ENCODE data around the gene RCVRN. TPM values are rescaled to one million over a fixed set of nuclear protein-coding genes. Genes with fewer than 3 reads are reported as not detected.

The RCVRN gene
- total RNA-seq, 5 donors from 2014 or later (not counting 1 experiment from before 2014, with no cell fraction given) = 0.37 TPM; not detected in 4

DNA sequence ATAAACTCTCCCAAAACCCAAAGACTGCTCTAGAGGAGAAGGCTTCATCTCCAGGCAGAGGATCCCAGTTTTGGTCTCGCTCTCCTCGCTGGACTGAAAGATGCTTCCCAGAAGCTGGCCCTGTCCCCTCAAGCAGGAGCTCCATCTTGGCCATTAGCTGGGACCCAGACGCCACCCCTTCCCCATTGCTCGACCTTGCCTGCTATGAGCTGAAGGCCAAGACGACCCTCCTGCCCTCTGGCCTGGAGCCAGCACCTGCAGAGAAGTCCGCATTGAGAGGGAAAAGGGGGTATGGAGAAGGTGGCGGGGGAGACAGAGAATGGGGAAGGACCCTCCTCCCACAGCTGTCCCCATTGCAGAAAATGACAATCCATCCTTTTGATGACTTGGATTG is 3.6 kb upstream of the RCVRN start:
- H3K27me3 ChIP-seq (replicated peaks in 1 of 2; ENCODE audit: control insufficient read depth in 2 of 2, extremely low read depth in 1 of 2, insufficient read depth in 2 of 2, low read length in 1 of 2) = peaks cover 0 to 6% of the 10 kb centered on the region in 2 experiments
- Mint-ChIP-seq H3K27ac (no peak overlapping the region), H3K4me1 (no peaks in the 10 kb centered on the region), H3K9me3 (no peaks in the 10 kb centered on the region), H3K27me3 (peaks cover 0 to 4% of the 10 kb centered on the region in 2 donors), H3K36me3 (no peaks in the 10 kb centered on the region), H3K4me3 (no peak overlapping the region)
- no peak overlapping the region for H3K4me3 ChIP-seq (ENCODE audit: control insufficient read depth in 1 of 2, extremely low read depth in 1 of 2, low read length in 1 of 2)
- no peak overlapping the region for H3K27ac ChIP-seq (ENCODE audit: low read length)
- DNase-seq (no peak), ATAC-seq (replicated peaks in 1 of 4) (no peak)
- ChIA-PET CTCF (no interaction called here), POLR2A (no interaction called here)
- no peaks in the 10 kb centered on the region for H3K4me1 ChIP-seq (ENCODE audit: control insufficient read depth in 1 of 2, extremely low read depth in 1 of 2, insufficient read depth in 2 of 2, low read length in 2 of 2)
- WGBS (ENCODE audit: insufficient coverage) = 90% methylated on average over 2 of the region's 7 CpGs
- H3K36me3 ChIP-seq (ENCODE audit: control insufficient read depth in 2 of 2, extremely low read depth in 1 of 2, insufficient read depth in 1 of 2, low read length in 1 of 2) = no peaks in the 10 kb centered on the region
- no peaks in the 10 kb centered on the region for H3K9me3 ChIP-seq

DNA sequence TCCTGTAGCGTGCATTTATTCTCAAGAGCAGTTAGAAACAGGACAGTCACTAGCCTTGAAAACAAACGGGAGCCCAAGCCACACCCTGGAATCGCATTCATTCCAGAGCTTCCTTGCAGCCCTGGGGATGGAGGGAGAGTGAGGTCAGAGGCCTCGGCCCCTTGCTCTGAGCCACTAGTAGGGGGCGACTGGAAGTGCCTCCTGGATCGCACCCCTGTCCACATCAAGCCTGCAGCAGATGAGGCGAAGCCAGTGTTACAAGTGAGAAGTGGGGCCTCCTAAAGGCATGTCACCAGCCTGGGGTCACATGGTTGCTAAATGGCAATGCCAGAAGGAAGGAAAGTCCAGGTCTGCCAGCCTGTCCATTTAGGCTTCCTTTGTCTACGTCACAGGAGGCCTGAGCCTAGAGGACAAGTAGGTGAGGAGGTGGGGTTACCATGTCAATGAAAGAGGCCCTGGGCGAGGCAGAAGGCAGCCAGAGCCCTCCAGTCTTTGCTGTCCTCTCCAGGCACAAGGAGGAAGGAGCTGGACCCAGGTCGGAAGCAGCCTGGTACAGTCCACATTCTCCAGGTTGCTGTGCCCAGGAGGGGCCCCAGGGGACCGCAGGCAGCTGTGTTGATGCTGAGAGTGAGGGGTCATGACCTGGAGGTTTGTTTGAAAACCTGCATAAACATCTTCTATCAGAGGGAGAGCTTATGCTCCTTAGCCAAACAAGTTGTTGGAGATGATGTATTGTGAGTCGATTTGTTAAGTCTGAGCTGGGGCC is 3.0 kb upstream of the RCVRN start:
- Histone ChIP-seq H3K9me3 (no peaks in the 10 kb centered on the region), H3K4me1 (ENCODE audit: control insufficient read depth in 1 of 2, extremely low read depth in 1 of 2, insufficient read depth in 2 of 2, low read length in 2 of 2) (no peaks in the 10 kb centered on the region), H3K27me3 (replicated peaks in 1 of 2; ENCODE audit: control insufficient read depth in 2 of 2, extremely low read depth in 1 of 2, insufficient read depth in 2 of 2, low read length in 1 of 2) (peaks cover 0 to 6% of the 10 kb centered on the region in 2 experiments), H3K27ac (ENCODE audit: low read length) (no peak overlapping the region), H3K36me3 (ENCODE audit: control insufficient read depth in 2 of 2, extremely low read depth in 1 of 2, insufficient read depth in 1 of 2, low read length in 1 of 2) (no peaks in the 10 kb centered on the region), H3K4me3 (ENCODE audit: control insufficient read depth in 1 of 2, extremely low read depth in 1 of 2, low read length in 1 of 2) (no peak overlapping the region)
- CTCF ChIA-PET = no interaction called here
- no peaks in the 10 kb centered on the region for H3K9me3 Mint-ChIP-seq
- whole genome bisulfite sequencing (ENCODE audit: insufficient coverage) = 68% methylated on average over 6 of the region's 12 CpGs
- H3K27me3 Mint-ChIP-seq = peaks cover 0 to 4% of the 10 kb centered on the region in 2 donors
- no peak for ATAC-seq (replicated peaks in 1 of 4)
- H3K27ac Mint-ChIP-seq = no peak overlapping the region
- POLR2A ChIA-PET = no interaction called here
- H3K4me1 Mint-ChIP-seq = no peaks in the 10 kb centered on the region
- no peak for DNase-seq
- no peak overlapping the region for H3K4me3 Mint-ChIP-seq
- no peaks in the 10 kb centered on the region for H3K36me3 Mint-ChIP-seq

DNA sequence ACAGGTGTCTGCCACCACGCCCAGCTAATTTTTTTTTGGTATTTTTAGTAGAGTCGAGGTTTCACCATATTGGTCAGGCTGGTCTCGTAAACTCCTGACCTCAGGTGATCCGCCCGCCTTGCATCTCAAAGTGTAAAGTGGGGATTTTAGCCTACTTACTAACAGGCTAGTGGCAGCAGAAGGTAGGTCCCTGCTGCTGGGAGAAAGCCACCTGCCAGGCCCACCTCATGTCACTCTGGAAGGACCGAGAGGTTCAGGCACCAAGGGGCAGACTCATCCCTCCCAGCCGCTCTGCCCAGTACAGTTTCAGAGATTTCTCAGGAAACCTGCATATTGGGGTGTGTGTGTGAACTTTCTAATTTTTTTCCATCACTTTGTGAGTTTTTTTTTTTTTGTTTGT is 2.1 kb upstream of the RCVRN start:
- WGBS (ENCODE audit: insufficient coverage) = no CpG with 5 or more reads among the region's 7 CpGs
- CTCF ChIA-PET = no interaction called here
- Mint-ChIP-seq H3K4me3 (no peak overlapping the region), H3K36me3 (no peaks in the 10 kb centered on the region), H3K27ac (no peak overlapping the region), H3K4me1 (no peaks in the 10 kb centered on the region), H3K27me3 (peaks cover 0 to 6% of the 10 kb centered on the region in 2 donors), H3K9me3 (no peaks in the 10 kb centered on the region)
- Histone ChIP-seq H3K27me3 (replicated peaks in 1 of 2; ENCODE audit: control insufficient read depth in 2 of 2, extremely low read depth in 1 of 2, insufficient read depth in 2 of 2, low read length in 1 of 2) (peaks cover 0 to 6% of the 10 kb centered on the region in 2 experiments), H3K4me3 (ENCODE audit: control insufficient read depth in 1 of 2, extremely low read depth in 1 of 2, low read length in 1 of 2) (no peak overlapping the region), H3K27ac (ENCODE audit: low read length) (no peak overlapping the region), H3K4me1 (ENCODE audit: control insufficient read depth in 1 of 2, extremely low read depth in 1 of 2, insufficient read depth in 2 of 2, low read length in 2 of 2) (no peaks in the 10 kb centered on the region), H3K9me3 (no peaks in the 10 kb centered on the region), H3K36me3 (ENCODE audit: control insufficient read depth in 2 of 2, extremely low read depth in 1 of 2, insufficient read depth in 1 of 2, low read length in 1 of 2) (no peaks in the 10 kb centered on the region)
- POLR2A ChIA-PET = no interaction called here
- DNase-seq (no peak), ATAC-seq (replicated peaks in 1 of 4) (no peak)

DNA sequence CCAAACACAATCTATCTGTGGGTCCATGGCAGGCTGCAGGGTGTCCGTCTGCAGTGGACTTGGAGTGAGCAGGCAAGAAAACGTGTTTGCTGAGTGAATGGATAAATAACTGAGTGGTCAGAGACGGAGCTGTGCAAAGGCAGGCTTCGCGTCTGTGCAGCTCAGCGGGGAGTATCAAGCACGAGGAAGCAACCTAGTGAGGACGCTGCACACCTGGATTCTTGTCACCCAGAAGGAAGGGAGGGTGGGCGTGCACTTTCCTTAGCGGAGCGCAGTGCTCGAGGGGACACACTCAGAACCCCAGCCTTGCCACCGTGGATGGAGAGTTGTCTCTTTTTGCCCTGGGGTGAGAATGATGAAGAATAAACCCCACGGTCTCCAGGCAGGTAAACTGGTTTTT is 1.5 kb upstream of the RCVRN start:
- H3K27ac Mint-ChIP-seq = no peak overlapping the region
- POLR2A ChIA-PET = no interaction called here
- no peak for DNase-seq
- no peak overlapping the region for H3K27ac ChIP-seq (ENCODE audit: low read length)
- H3K27me3 Mint-ChIP-seq = peaks cover 0 to 10% of the 10 kb centered on the region in 2 donors
- no peaks in the 10 kb centered on the region for H3K9me3 Mint-ChIP-seq
- no peak for ATAC-seq (replicated peaks in 1 of 4)
- H3K4me3 ChIP-seq (ENCODE audit: control insufficient read depth in 1 of 2, extremely low read depth in 1 of 2, low read length in 1 of 2) = no peak overlapping the region
- H3K36me3 Mint-ChIP-seq = no peaks in the 10 kb centered on the region
- no peaks in the 10 kb centered on the region for H3K36me3 ChIP-seq (ENCODE audit: control insufficient read depth in 2 of 2, extremely low read depth in 1 of 2, insufficient read depth in 1 of 2, low read length in 1 of 2)
- no peaks in the 10 kb centered on the region for H3K4me1 Mint-ChIP-seq
- H3K27me3 ChIP-seq (replicated peaks in 1 of 2; ENCODE audit: control insufficient read depth in 2 of 2, extremely low read depth in 1 of 2, insufficient read depth in 2 of 2, low read length in 1 of 2) = peaks cover 0 to 8% of the 10 kb centered on the region in 2 experiments
- H3K4me3 Mint-ChIP-seq = no peak overlapping the region
- WGBS (ENCODE audit: insufficient coverage) = 87% methylated on average over 14 of the region's 14 CpGs
- CTCF ChIA-PET = no interaction called here
- H3K4me1 ChIP-seq (ENCODE audit: control insufficient read depth in 1 of 2, extremely low read depth in 1 of 2, insufficient read depth in 2 of 2, low read length in 2 of 2) = no peaks in the 10 kb centered on the region
- H3K9me3 ChIP-seq = no peaks in the 10 kb centered on the region

DNA sequence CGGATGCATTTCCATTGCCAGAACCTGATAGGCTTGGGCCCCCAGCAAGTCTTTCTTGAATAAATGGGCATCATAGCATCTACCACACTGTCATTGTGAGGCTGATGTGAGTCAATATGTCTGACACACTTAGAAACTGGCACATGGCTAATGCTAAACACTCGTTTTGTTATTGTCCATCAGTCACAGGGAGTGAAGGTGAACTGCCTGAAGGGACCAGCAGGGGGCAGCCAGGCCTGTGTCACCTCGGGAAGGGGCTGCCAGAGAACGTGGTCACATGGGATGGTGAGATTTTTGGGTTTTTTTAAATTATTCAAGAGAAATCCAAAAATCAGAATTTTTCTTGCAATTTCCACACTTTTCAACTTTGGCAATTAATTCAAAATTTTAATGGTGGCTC is 831 bp upstream of the RCVRN start:
- ChIA-PET CTCF (no interaction called here), POLR2A (no interaction called here)
- WGBS (ENCODE audit: insufficient coverage) = 47% methylated on average over 3 of the region's 4 CpGs
- Histone ChIP-seq H3K27me3 (replicated peaks in 1 of 2; ENCODE audit: control insufficient read depth in 2 of 2, extremely low read depth in 1 of 2, insufficient read depth in 2 of 2, low read length in 1 of 2) (peaks cover 0 to 10% of the 10 kb centered on the region in 2 experiments), H3K4me3 (ENCODE audit: control insufficient read depth in 1 of 2, extremely low read depth in 1 of 2, low read length in 1 of 2) (no peak overlapping the region), H3K4me1 (ENCODE audit: control insufficient read depth in 1 of 2, extremely low read depth in 1 of 2, insufficient read depth in 2 of 2, low read length in 2 of 2) (no peaks in the 10 kb centered on the region), H3K9me3 (no peaks in the 10 kb centered on the region), H3K27ac (ENCODE audit: low read length) (no peak overlapping the region), H3K36me3 (ENCODE audit: control insufficient read depth in 2 of 2, extremely low read depth in 1 of 2, insufficient read depth in 1 of 2, low read length in 1 of 2) (no peaks in the 10 kb centered on the region)
- Mint-ChIP-seq H3K4me1 (no peaks in the 10 kb centered on the region), H3K27me3 (peaks cover 0 to 13% of the 10 kb centered on the region in 2 donors), H3K27ac (no peak overlapping the region), H3K9me3 (no peaks in the 10 kb centered on the region), H3K4me3 (no peak overlapping the region), H3K36me3 (no peaks in the 10 kb centered on the region)
- ATAC-seq (replicated peaks in 1 of 4) = no peak
- DNase-seq = peak in 1 of 35 experiments; percentile 15

DNA sequence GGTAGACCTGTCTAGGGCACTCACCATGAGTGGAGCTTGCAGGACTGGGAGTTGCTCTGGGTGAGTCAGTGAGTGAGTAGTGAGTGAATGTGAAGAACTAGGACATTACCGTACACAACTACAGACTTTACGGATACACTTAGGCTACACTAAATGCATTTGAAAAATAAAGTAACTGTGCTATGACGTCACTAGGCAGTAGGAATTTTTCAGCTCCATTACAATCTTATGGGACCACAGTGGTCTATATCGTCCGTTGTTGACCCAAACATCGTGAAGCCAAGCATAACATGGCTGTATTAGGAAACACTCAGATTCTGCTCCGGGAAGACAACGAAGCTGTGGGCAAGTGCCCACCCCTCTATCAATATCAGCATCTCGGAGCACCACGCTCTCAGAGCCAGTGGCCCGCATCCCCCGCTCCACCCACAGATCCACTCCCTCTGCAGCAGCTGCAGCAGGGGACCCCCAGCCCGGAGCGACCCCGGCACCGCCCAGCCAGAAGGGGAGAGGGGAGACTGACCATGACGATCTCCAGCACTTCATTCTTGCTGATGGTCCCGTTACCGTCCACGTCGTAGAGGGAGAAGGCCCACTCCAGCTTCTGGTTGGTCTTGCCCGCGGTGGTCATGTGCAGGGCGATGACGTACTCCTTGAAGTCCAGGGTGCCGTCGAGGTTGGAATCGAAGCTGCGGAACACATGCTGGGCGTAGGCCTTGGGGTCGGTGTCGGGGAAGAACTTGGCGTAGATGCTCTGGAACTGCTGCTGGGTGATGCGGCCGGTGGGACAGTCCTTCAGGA is 594 bp downstream of the RCVRN start:
- 95% methylated on average over 27 of the region's 35 CpGs for WGBS (ENCODE audit: insufficient coverage)
- Histone ChIP-seq H3K4me3 (ENCODE audit: control insufficient read depth in 1 of 2, extremely low read depth in 1 of 2, low read length in 1 of 2) (no peak overlapping the region), H3K27ac (ENCODE audit: low read length) (no peak overlapping the region), H3K36me3 (ENCODE audit: control insufficient read depth in 2 of 2, extremely low read depth in 1 of 2, insufficient read depth in 1 of 2, low read length in 1 of 2) (no peaks in the 10 kb centered on the region), H3K27me3 (replicated peaks in 1 of 2; ENCODE audit: control insufficient read depth in 2 of 2, extremely low read depth in 1 of 2, insufficient read depth in 2 of 2, low read length in 1 of 2) (peaks cover 0 to 14% of the 10 kb centered on the region in 2 experiments), H3K9me3 (no peaks in the 10 kb centered on the region), H3K4me1 (ENCODE audit: control insufficient read depth in 1 of 2, extremely low read depth in 1 of 2, insufficient read depth in 2 of 2, low read length in 2 of 2) (no peaks in the 10 kb centered on the region)
- Mint-ChIP-seq H3K4me1 (no peaks in the 10 kb centered on the region), H3K27ac (no peak overlapping the region), H3K36me3 (no peaks in the 10 kb centered on the region), H3K27me3 (peaks cover 0 to 18% of the 10 kb centered on the region in 2 donors), H3K9me3 (no peaks in the 10 kb centered on the region), H3K4me3 (no peak overlapping the region)
- DNase-seq (no peak), ATAC-seq (replicated peaks in 1 of 4) (no peak)
- POLR2A ChIA-PET = interaction anchor here in 1 of 2 donors (0.6 kb wide), 1 partner anchor 498 kb away, joined by 3 read pairs; no protein-coding TSS in a partner anchor
- CTCF ChIA-PET = no interaction called here

Measured in T-cell (primary cell).